K562 (cell line): ENCODE measurements around the gene DEF6. TPM values are rescaled to one million over a fixed set of nuclear protein-coding genes. Genes with fewer than 3 reads are reported as not detected.

ENCODE experiments used
- ATAC-seq: fragments of 200-7000 bp; cut with Tn5 transposase; 3 replicates; pipeline ENCODE4 v1.9.1; 2020; ENCODE audit warnings: moderate library complexity
- BruUV-seq: library from RNA; stranded (reverse); fragments of 400-500 nt; replicated peaks from 2 replicates; lab custom pipeline; 2021; lab: Mats Ljungman, UMichigan
- CTCF ChIA-PET: fragments of 300-600 bp; formaldehyde crosslinking; extraction: SDS; loops from one replicate; lab custom pipeline; 2021; ENCODE audit warnings: low intra/inter-chr PET ratio; lab: Yijun Ruan, JAX
- POLR2A ChIA-PET: fragments of 300-600, 350-650 bp; sonication (Branson Sonifier 250); formaldehyde crosslinking; extraction: SDS; loops from one replicate; lab custom pipeline; 2021; ENCODE audit warnings: antibody characterized with exemption, inconsistent platforms; lab: Yijun Ruan, JAX
- DNase-seq, 4 experiments: peaks; one replicate each; pipeline versions ENCODE4 v3.0.0 to v3.0.0-alpha.2; 2011 to 2018; ENCODE audit warnings: low spot score in 3 of 4, mixed read lengths in 3 of 4; ENCODE audit errors: extremely low read depth in 1 of 4
- FAIRE-seq: peaks from 2 replicates; lab custom pipeline; 2011; peaks lifted over from hg19 to GRCh38; lab: Jason Lieb, UNC
- H2AFZ ChIP-seq: 2 replicates; pipeline ENCODE4 v1.6.0; 2011; ENCODE audit warnings: low read depth, low read length, control low read depth, inconsistent platforms
- H3K27ac ChIP-seq: fragments of 200-600 bp; 3 replicates; pipeline ENCODE4 v1.8.0; 2011; ENCODE audit warnings: low read depth, mild to moderate bottlenecking, control low read depth, inconsistent platforms, low read length, moderate library complexity, mixed read lengths; ENCODE audit errors: extremely low read depth
- H3K27me3 ChIP-seq, 2 experiments: fragments of 300-600 bp in 1 of 2; 2 replicates in 1 of 2; 3 replicates in 1 of 2; pipeline versions ENCODE4 v1.6.0 to v1.8.0; 2011; ENCODE audit warnings: inconsistent platforms in 2 of 2, low read length in 2 of 2, mild to moderate bottlenecking in 1 of 2, mixed read lengths in 1 of 2, moderate library complexity in 1 of 2; ENCODE audit not compliant: control insufficient read depth in 2 of 2, insufficient read depth in 2 of 2
- H3K36me3 ChIP-seq: fragments of 300-600 bp; 3 replicates; pipeline ENCODE4 v1.8.0; 2011; ENCODE audit warnings: mild to moderate bottlenecking, low read length, inconsistent platforms; ENCODE audit not compliant: control insufficient read depth, insufficient read depth
- H3K4me1 ChIP-seq, 2 experiments: fragments of 200-600 bp in 1 of 2; replicated peaks in 1 of 2; 2 replicates in 1 of 2; 3 replicates in 1 of 2; pipeline versions ENCODE4 v1.5.1 to v1.8.0; 2011; ENCODE audit warnings: inconsistent platforms in 2 of 2, low read length in 2 of 2, mild to moderate bottlenecking in 1 of 2, mixed read lengths in 1 of 2, moderate library complexity in 1 of 2; ENCODE audit not compliant: control insufficient read depth in 2 of 2, insufficient read depth in 2 of 2
- H3K4me2 ChIP-seq: 2 replicates; pipeline ENCODE4 v1.6.1; 2011; ENCODE audit warnings: low read length, control low read depth, inconsistent platforms, mixed read lengths; ENCODE audit not compliant: insufficient read depth
- H3K4me3 ChIP-seq: fragments of 200-600 bp; sonication (generic), shearing (Covaris generic); 2 replicates; pipeline ENCODE4 v1.5.1; 2016; ENCODE audit warnings: control low read depth, inconsistent platforms
- H3K79me2 ChIP-seq: fragments of 200-600 bp; 3 replicates; pipeline ENCODE4 v1.8.0; 2011; ENCODE audit warnings: low read length, inconsistent platforms; ENCODE audit not compliant: control insufficient read depth, insufficient read depth
- H3K9ac ChIP-seq, 2 experiments: 2 replicates each; pipeline versions ENCODE4 v1.6.0 to v1.6.1; 2011; ENCODE audit warnings: low read depth in 2 of 2, low read length in 2 of 2, control low read depth in 1 of 2, inconsistent platforms in 1 of 2, mild to moderate bottlenecking in 1 of 2, mixed read lengths in 1 of 2; ENCODE audit not compliant: insufficient read depth in 1 of 2
- H3K9me1 ChIP-seq: one replicate; pipeline ENCODE4 v1.6.0; 2011; ENCODE audit warnings: inconsistent platforms, mild to moderate bottlenecking, low read length, moderate library complexity; ENCODE audit not compliant: control insufficient read depth, insufficient read depth
- H3K9me3 ChIP-seq: replicated peaks from 2 replicates; pipeline ENCODE4 v1.5.1; 2011; ENCODE audit warnings: low read depth, low read length, inconsistent platforms; ENCODE audit not compliant: control insufficient read depth, insufficient read depth
- H4K20me1 ChIP-seq: replicated peaks from 2 replicates; pipeline ENCODE4 v1.6.1; 2011; ENCODE audit warnings: low read length, inconsistent platforms, mixed read lengths; ENCODE audit not compliant: control insufficient read depth, insufficient read depth
- CTCF ChIP-seq, 3 experiments: IDR thresholded peaks in 2 of 3; conservative IDR thresholded peaks in 1 of 3; 2 replicates each; pipeline ENCODE4 v1.5.1; 2011 to 2012; ENCODE audit warnings: low read length in 3 of 3, mild to moderate bottlenecking in 3 of 3, control low read depth in 2 of 3, improper control_type of control experiment in 1 of 3, inconsistent platforms in 1 of 3, low read depth in 1 of 3, mixed read lengths in 1 of 3, moderate library complexity in 1 of 3; ENCODE audit not compliant: insufficient read depth in 2 of 3
- DDX20 ChIP-seq: fragments of 450-650 bp; IDR thresholded peaks from 2 replicates; pipeline ENCODE4 v1.6.1; 2016; ENCODE audit warnings: missing genetic modification characterization, low read depth, mild to moderate bottlenecking, missing compliant biosample characterization, moderate library complexity
- FOSL1 ChIP-seq: fragments of 200-800 bp; sonication (Bioruptor generic); conservative IDR thresholded peaks from 2 replicates; pipeline ENCODE4 v1.6.1; 2016; ENCODE audit warnings: missing genetic modification characterization, missing compliant biosample characterization
- L3MBTL2 ChIP-seq: fragments of 450-650 bp; IDR thresholded peaks from 2 replicates; pipeline ENCODE4 v1.6.1; 2016; ENCODE audit warnings: mild to moderate bottlenecking, moderate library complexity
- LARP7 ChIP-seq: fragments of 450-650 bp; IDR thresholded peaks from 2 replicates; pipeline ENCODE4 v1.6.1; 2016
- NR0B1 ChIP-seq: fragments of 450-650 bp; IDR thresholded peaks from one replicate; pipeline ENCODE4 v1.6.1; 2018; ENCODE audit warnings: mild to moderate bottlenecking, moderate library complexity; ENCODE audit not compliant: partially characterized antibody
- NR1H2 ChIP-seq: sonication (generic); formaldehyde crosslinking; IDR thresholded peaks from 2 replicates; pipeline ENCODE4 v1.4.0; 2020; ENCODE audit warnings: mild to moderate bottlenecking, missing genetic modification reagents
- RBBP5 ChIP-seq: fragments of 200-600 bp; sonication (generic); IDR thresholded peaks from 2 replicates; pipeline ENCODE4 v1.6.1; 2012; ENCODE audit warnings: borderline replicate concordance, mild to moderate bottlenecking, low read length, control low read depth, inconsistent platforms; ENCODE audit not compliant: insufficient read depth, poor library complexity, severe bottlenecking
- SREBF1 ChIP-seq: fragments of 150-350 bp; IDR thresholded peaks from 2 replicates; pipeline ENCODE4 v1.6.1; 2014; ENCODE audit warnings: antibody characterized with exemption, low read depth, low read length, borderline replicate concordance
- STAT6 ChIP-seq: sonication (generic); formaldehyde crosslinking; IDR thresholded peaks from 2 replicates; pipeline ENCODE4 v1.8.1; 2023; ENCODE audit warnings: mild to moderate bottlenecking, missing genetic modification reagents
- ZNF184 ChIP-seq: sonication (generic); formaldehyde crosslinking; IDR thresholded peaks from 2 replicates; pipeline ENCODE4 v1.5.0; 2020; ENCODE audit warnings: missing genetic modification reagents
- WGBS: fragments of 100-300 bp; shearing (Covaris generic); methylation state at CpG from one replicate; pipeline ENCODE4 v1.1.6; 2016; ENCODE audit warnings: low coverage, mixed read lengths; ENCODE audit not compliant: insufficient coverage; ENCODE audit errors: missing lambda C conversion rate; 5-methylcytosine and 5-hydroxymethylcytosine counted together
- in situ Hi-C: fragments of 300-500 bp; cut with MboI; formaldehyde crosslinking; loops from 4 replicates; pipeline ENCODE4 v1.15.0; 2018; ENCODE audit warnings: inconsistent platforms, mixed read lengths
- intact Hi-C: fragments of 100-400 bp; cut with micrococcal nuclease; formaldehyde crosslinking; loops from 2 replicates; pipeline ENCODE4 v1.14.2; 2022
- polyA plus RNA-seq, 8 experiments: library from polyadenylated mRNA; depleted of rRNA in 4 of 8; stranded (reverse) in 5 of 8; unstranded in 3 of 8; fragments of >200 nt; fragmentation: Nextera tagmentation in 2 of 8; fragmentation: Illumina TruSeq in 1 of 8; extraction: Ambion mirVana in 2 of 8; extraction: Trizol in 1 of 8; gene quantifications; 2 replicates each; pipeline versions ENCODE4 v1.2.1 to v1.2.3, GENCODE V29; 2011 to 2014; ENCODE audit warnings: inconsistent platforms in 1 of 8, missing spikeins in 1 of 8
- total RNA-seq, 7 experiments: library from RNA; depleted of rRNA in 6 of 7; stranded (reverse); fragments of >200 nt in 6 of 7; fragmentation: Illumina TruSeq in 2 of 7; extraction: Trizol in 2 of 7; gene quantifications; 2 replicates each; pipeline versions ENCODE4 v1.2.1 to v1.2.3, GENCODE V29; 2011 to 2021; ENCODE audit warnings: low replicate concordance in 1 of 7

The DEF6 gene
- total and polyA plus RNA-seq, 9 of the 15 experiments (the other 6 are each of a cell fraction or from before 2014, with no cell fraction given): 1.3 to 44.6 (median 22.7) TPM

- H3K4me1 ChIP-seq: peaks cover 34 to 43% of the 10 kb centered on the region in 2 experiments
- peak overlapping the region; percentile 94 for H3K4me2 ChIP-seq
- intact Hi-C loops: loop anchor here (5.0 to 10.0 kb wide), 3 partner anchors 224 to 656 kb away; no protein-coding TSS in a partner anchor
- DNase-seq: peak in 1 of 4 experiments; percentile 33
- POLR2A ChIA-PET: interaction anchor here (0.6 to 3.9 kb wide), 8 partner anchors 10 to 564 kb away, joined by 3 to 25 read pairs (median 4); partner anchors contain the start of genes FANCE and RPL10A
- peaks cover 6% of the 10 kb centered on the region; the same call in 1 of the 3 replicates for H3K36me3 ChIP-seq
- FAIRE-seq: no peak
- no peaks in the 10 kb centered on the region for H4K20me1 ChIP-seq
- 59% methylated on average over 6 of the region's 6 CpGs for WGBS
- peak overlapping the region; percentile 94 for H2AFZ ChIP-seq
- H3K79me2 ChIP-seq: peaks cover 22% of the 10 kb centered on the region
- in situ Hi-C loops: loop anchor here (5.0 kb wide), 1 partner anchor 439 kb away; the partner anchor contains the start of gene ARMC12
- CTCF ChIA-PET: interaction anchor here (0.6 to 3.2 kb wide), 6 partner anchors 29 to 220 kb away, joined by 3 to 33 read pairs (median 7); partner anchors contain the start of gene RPL10A
- no peaks in the 10 kb centered on the region for H3K9me3 ChIP-seq
- no peak for ATAC-seq
- peak overlapping the region; percentile 80 to 95 for H3K9ac ChIP-seq
- H3K4me3 ChIP-seq: peak overlapping the region; percentile 65
- H3K9me1 ChIP-seq: no peaks in the 10 kb centered on the region
- no TSS peak for BruUV-seq
- H3K27ac ChIP-seq: peak overlapping the region; percentile 81
- no peaks in the 10 kb centered on the region for H3K27me3 ChIP-seq
- no peak for TF ChIP-seq LARP7
- TF ChIP-seq CTCF (IDR thresholded peaks at IDR 0.05 in 2 of 3, conservative IDR thresholded peaks at IDR 0.05 in 1 of 3; ENCODE audit: insufficient read depth in 2 of 3, low read depth in 1 of 3, low read length in 3 of 3): no peak
- peak; percentile 6 for TF ChIP-seq RBBP5
- TF ChIP-seq DDX20 (tag): no peak
- no peak for TF ChIP-seq ZNF184
- 0 out of 2 replicates have a peak, but pooled peaks have one; percentile 15 for TF ChIP-seq L3MBTL2
- TF ChIP-seq NR0B1: no peak
- no peak for TF ChIP-seq NR1H2 (CRISPR knock-in tag)
- TF ChIP-seq FOSL1 (tag): no peak
- TF ChIP-seq SREBF1: no peak
- peak; percentile 82; the same call in 1 of the 2 replicates for TF ChIP-seq STAT6
These were observed 1.1 kb downstream of the DEF6 start for GRCh38 chr6:35298625-35299140.
